GM19324 (cell line): ENCODE measurements around the gene BABAM1.
"Not testable (repeated sequence)": the region's sequence is repeated elsewhere in the genome, so short reads cannot be mapped to it uniquely, and the experiment has no call there.

Source experiments
- ATAC-seq: cut with Tn5 transposase; IDR thresholded peaks from one replicate; pipeline ENCODE4 v1.9.1; 2021; ENCODE audit warnings: mild to moderate bottlenecking, moderate library complexity; ENCODE audit not compliant: unreplicated experiment, low FRiP score

Gene BABAM1

DNA sequence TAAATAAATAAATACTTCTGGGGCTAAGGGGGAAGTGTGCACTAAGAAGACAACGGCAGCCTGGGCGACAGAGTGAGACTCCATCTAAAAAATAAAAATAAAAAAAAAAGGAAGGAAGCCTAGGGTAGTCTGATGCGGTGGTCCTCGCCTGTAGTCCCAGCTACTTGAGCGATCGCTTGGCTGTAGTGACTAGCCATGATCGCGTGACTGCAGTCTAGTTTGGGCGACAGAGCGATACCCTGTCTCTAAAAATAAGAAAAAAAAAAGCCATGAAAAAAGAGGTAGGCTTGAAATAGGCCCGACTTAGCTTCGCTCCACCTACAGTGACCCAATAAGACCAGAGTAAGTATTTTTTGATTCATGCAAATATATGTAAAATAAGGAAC lies 661 bp upstream of the BABAM1 start:
- no peak for ATAC-seq

- no peak for ATAC-seq
These were observed 1.5 kb downstream of the BABAM1 start for GRCh38 chr19:17268754-17269153.

- ATAC-seq, result not testable (repeated sequence)
These were observed 7.6 kb downstream of the BABAM1 start for GRCh38 chr19:17274892-17275291.

- ATAC-seq, result no peak
These were observed 8.4 kb downstream of the BABAM1 start for GRCh38 chr19:17275441-17276175.

GRCh38 chr19:17279436-17279835 lies 12.2 kb downstream of the BABAM1 start:
- ATAC-seq, result no peak

DNA sequence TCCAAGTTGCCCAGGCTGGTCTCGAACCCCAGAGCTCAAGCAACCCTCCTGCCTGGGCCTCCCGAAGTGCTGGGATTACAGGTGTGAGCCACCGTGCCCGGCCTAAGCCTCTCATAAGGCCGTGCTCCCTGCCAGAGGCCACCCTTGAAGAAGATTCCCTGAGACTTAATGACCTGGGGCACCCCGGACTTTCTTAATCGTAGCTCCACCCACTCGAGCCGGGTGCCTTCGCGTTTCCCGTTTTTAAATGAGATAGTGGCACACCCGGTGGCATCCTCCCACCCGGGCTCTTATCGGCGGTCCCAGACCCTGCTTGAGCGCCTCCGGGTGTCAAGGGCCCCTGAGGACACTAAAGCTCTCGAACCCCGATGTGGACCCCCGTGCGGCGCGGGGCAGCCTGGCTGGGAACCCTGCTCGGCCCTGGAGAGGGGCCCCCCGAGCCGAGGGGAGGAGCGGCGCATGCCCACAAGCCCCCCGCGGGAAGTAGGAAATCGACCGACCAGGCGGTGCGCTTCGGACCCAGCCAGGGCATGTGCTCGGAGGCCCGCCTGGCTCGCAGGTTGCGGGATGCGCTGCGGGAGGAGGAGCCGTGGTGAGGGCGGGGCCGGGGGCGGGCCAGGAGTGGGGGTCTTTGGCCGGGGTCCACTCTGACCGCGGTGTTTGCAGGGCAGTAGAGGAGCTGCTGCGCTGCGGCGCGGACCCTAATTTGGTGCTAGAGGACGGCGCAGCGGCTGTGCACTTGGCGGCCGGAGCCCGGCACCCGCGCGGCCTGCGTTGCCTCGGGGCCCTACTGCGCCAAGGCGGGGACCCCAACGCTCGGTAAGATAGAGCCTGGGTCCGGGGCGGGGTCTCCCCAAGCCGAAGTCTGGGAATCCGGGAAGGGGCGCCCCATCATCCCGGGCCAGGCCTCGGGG lies 14.4 kb downstream of the BABAM1 start, which contains the start of gene ANKLE1:
Gene ANKLE1, plus strand, starts transcription at position 511 of the 914 bp plus-strand sequence. Its CDS starts 20 bp downstream, at position 531.
- peak; percentile 49 for ATAC-seq

GRCh38 chr19:17282488-17283125 lies 15.4 kb downstream of the BABAM1 start:
- ATAC-seq, result peak; percentile 61

GRCh38 chr19:17283504-17283996 lies 16.3 kb downstream of the BABAM1 start:
- no peak for ATAC-seq

DNA sequence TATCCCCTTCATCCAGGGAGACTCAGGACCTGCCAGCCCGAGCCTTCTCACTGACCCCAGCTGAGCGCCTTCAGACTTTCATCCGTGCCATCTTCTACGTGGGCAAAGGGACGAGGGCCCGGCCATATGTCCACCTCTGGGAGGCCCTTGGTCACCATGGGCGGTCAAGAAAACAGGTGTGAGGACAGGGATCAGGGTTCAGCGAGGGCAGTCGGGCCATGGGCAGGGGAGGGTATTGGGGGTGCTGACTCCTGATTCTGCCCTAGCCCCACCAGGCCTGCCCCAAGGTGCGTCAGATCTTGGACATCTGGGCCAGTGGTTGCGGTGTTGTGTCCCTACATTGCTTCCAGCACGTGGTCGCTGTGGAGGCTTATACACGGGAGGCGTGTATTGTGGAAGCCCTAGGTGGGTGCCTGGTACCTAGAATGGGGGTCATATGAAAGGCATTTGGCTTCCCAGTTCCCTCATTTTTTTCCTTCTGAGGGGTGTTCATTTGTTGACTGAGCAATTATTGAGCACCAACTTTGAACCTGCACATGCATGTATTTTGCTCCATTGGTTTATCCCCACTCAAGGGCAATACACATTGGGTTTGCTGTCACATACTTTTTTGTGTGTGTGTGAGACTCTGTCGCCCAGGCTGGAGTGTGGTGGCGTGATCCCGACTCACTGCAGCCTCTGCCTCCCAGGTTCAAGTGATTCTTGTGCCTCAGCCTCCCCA lies 18.3 kb downstream of the BABAM1 start:
- ATAC-seq, result no peak

GRCh38 chr19:17286263-17286662 lies 19.0 kb downstream of the BABAM1 start:
- no peak for ATAC-seq

DNA sequence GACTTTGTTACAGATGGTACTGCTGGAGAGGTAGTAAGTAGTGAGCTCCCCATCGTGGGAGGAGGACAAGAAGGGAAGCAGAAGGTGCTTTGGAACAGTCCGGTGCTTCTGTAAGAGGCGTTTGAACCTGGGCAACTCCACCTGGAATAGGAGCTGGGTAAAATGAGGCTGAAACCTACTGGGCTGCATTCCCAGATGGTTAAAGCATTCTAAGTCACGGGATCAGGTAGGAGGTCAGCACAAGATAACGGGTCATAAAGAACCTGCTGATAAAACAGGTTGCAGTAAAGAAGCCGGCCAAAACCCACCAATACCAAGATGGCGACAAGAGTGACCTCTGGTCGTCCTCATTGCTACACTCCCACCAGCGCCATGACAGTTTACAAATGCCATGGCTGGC lies 19.5 kb downstream of the BABAM1 start:
- ATAC-seq, result no peak

DNA sequence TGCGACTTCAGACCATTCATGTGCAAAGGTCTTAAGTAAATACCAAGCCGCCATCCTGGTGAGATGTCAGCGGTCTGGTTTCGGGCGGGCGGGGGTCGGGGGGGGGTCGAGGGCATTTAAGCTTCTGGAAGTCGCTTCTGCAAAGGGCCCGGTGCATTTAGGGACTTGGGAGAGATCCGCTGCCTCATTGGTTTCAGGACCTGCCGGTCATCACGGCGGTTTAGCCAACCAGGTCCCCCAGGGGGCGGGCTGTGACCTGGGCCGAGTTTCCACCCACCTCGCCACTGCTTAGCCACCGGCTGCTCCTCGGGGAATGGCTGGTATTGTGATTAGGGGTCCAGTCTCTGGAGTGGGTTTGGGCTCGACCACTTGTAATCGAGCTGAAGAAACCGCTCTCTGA lies 22.2 kb downstream of the BABAM1 start:
- ATAC-seq, result no peak

GRCh38 chr19:17292301-17293074 lies 25.2 kb downstream of the BABAM1 start:
- ATAC-seq, result peak; percentile 68

DNA sequence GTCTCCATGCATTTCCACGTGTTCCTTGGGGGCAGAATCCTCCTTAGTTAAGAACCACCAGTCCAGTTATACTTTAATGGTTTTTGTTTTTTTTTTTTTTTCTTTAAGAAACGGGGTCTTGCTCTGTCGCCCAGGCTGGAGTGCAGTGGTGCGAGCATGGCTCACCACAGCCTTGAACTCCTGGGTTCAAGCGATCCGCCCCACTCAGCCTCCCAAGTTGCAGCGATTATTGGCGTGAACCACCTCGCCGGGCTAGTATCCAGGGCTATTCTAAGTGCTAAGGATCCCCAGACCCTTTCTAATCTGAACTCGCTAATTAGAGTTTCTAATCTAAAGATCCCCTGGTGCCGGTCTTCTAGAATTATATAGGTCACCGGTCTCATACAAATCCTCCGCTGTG lies 26.4 kb downstream of the BABAM1 start:
- no peak for ATAC-seq

DNA sequence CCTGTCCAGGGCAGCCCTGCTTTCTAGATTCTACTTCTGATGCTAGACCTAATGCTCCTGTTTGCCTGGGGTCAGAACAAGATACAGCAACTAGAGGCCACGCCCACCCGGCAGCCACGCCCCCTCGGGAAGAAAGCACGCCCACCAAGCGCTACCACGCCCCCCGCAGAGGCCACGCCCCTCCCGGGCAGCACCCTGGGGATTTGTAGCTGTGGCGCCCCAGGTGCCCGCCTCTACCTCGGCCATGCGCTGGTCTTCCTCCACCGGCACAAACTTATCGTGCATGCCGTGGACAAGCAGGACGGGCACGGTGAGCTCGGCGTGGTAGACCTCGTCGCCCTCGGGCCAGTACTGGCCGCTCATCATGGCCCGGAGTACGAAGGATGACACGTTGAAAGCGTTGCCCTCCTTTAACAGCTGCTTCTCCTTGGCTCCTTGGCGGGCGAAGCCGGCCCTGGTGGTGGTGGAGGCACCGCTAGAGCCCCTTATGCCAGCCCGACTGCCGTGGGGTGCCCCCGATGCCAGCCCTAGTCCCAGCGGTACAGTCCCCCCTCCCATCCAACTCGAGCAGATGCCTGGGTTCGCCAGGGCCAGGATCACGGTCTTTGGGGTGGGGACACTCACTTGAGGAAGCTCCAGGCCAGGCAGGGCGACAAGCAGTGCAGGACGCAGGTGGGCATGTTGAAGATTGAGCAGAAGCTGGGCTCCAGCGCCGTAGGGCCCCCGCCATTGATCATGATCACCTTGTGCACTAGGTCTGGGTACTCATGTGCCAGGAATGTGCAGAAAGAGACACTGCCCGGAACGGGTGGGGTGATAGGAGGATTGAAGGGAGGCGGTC lies 27.0 kb downstream of the BABAM1 start:
- ATAC-seq, result no peak

DNA sequence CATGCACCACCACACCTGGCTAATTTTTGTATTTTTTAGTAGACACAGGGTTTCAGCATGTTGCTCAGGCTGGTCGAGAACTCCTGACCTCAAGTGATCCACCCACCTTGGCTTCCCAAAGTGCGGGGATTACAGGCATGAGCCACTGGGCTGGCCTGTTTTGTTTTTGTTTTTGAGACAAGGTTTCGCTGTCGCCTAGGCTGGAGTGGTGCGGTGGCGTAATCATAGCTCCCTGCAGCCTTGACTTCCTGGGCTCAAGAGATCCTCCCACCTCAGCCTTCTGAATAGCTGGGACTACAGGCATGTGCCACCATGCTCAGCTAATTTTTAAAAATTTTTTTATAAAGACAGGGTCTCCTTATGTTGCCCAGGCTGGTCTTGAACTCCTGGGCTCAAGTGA lies 28.3 kb downstream of the BABAM1 start:
- ATAC-seq, result not testable (repeated sequence)

GRCh38 chr19:17296273-17296672 lies 29.0 kb downstream of the BABAM1 start:
- no peak for ATAC-seq

DNA sequence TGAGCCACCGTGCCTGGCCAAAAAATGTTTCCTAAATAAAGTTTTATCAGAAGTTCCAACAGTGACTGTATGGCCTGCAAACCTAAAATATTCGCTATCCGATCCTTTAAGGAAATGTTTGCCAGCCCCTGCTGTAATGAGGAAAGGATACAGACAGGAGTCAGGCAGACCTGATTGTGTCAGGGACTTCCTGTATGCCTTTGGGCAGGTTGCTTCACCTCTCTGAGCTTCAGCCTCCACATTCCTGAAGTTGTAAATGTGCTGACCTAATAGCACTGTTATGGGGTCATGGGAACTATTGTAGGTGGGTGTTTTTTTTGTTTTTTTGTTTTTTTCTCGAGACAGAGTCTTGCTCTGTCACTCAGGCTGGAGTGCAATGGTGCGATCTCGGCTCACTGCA lies 29.7 kb downstream of the BABAM1 start:
- ATAC-seq, result no peak
